Measurements from ENCODE around the gene TRIM33. TPM values are rescaled to one million over a fixed set of nuclear protein-coding genes. Genes with fewer than 3 reads are reported as not detected.
"Not testable (repeated sequence)": the region's sequence is repeated elsewhere in the genome, so short reads cannot be mapped to it uniquely, and the experiment has no call there.

TRIM33 gene
- total RNA-seq, 6 experiments from 2014 or later: 13.9 to 18.0 (median 15.0) TPM

DNA sequence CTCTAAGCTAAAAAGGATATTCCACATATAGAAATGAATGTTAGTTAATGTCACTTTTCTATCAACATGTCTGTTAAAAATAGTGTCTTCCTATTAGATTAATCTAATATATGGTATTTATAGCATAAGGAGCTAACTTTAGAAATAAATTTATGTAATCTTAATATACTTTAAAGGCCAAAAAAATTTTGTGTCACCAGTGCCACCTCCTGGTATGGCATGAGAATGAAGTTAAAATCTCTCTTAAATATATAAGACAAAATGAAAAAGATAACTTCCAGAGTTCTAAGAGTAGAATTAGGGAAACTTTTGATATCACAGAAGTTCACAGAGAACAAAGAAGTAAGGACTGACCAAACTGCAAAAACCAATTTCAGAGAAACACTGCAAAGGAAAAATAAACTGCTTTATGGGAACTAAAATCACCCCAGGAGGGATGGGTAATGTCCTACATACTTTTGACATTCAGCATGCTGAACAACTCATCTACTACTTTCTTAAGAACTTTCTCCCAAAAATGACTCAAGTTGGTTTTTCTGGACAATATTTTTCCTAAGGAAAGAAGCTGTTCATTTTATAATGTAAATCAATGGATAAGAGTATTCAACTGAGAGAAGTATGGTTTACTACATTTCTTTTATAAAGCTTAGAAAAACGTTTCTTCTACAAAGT, 82.8 kb downstream of the TRIM33 start:
- Histone ChIP-seq H3K27ac (no peak overlapping the region), H3K4me3 (no peak overlapping the region), H3K9me3 (no peaks in the 10 kb centered on the region), H3K4me1 (no peaks in the 10 kb centered on the region), H3K36me3 (peaks cover 0 to 42% (median 6%) of the 10 kb centered on the region in 4 donors), H3K27me3 (no peaks in the 10 kb centered on the region)
- DNase-seq (no peak), ATAC-seq (peak in 3 of 4 donors; percentile 48 to 56 (median 53))
- intact Hi-C loops (cut with DNase I): no loop called here
- whole genome bisulfite sequencing (ENCODE audit: insufficient coverage, low coverage, low lambda C conversion rate, missing lambda C conversion rate): 28% methylated on average over 1 of the region's 1 CpG
- no peak for TF ChIP-seq POLR2A (IDR thresholded peaks at IDR 0.05)
- TF ChIP-seq, protein P1, sequence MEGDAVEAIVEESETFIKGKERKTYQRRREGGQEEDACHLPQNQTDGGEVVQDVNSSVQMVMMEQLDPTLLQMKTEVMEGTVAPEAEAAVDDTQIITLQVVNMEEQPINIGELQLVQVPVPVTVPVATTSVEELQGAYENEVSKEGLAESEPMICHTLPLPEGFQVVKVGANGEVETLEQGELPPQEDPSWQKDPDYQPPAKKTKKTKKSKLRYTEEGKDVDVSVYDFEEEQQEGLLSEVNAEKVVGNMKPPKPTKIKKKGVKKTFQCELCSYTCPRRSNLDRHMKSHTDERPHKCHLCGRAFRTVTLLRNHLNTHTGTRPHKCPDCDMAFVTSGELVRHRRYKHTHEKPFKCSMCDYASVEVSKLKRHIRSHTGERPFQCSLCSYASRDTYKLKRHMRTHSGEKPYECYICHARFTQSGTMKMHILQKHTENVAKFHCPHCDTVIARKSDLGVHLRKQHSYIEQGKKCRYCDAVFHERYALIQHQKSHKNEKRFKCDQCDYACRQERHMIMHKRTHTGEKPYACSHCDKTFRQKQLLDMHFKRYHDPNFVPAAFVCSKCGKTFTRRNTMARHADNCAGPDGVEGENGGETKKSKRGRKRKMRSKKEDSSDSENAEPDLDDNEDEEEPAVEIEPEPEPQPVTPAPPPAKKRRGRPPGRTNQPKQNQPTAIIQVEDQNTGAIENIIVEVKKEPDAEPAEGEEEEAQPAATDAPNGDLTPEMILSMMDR (IDR thresholded peaks at IDR 0.05): peak; percentile 33 to 51 (median 50)

DNA sequence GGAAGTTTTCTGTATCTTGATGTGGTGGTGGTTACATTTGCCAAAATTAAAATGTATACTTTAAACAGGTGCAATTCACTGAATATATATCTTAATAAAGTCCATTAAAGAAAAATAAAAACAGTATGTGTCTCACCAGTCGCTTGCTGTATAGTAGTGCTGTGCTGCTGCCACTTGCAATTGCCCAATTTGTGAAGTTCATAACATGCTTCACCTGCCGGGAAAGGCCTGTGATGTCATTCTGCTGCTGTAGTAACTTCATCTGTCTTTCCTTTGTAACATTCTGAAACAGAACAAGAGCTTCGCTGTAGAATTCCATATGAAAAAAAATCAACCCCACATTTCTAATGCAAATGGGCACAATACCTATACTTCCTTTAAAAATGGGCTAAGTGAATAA, 83.4 kb downstream of the TRIM33 start:
- DNase-seq (peak in 1 of 3 donors; percentile 25), ATAC-seq (peak in 2 of 4 donors; percentile 58 to 89)
- Histone ChIP-seq H3K36me3 (peaks cover 0 to 42% (median 6%) of the 10 kb centered on the region in 4 donors), H3K4me1 (no peaks in the 10 kb centered on the region), H3K9me3 (no peaks in the 10 kb centered on the region), H3K27ac (no peak overlapping the region), H3K4me3 (no peak overlapping the region), H3K27me3 (no peaks in the 10 kb centered on the region)
- TF ChIP-seq POLR2A (IDR thresholded peaks at IDR 0.05): no peak
- TF ChIP-seq, protein P1 (IDR thresholded peaks at IDR 0.05): no peak
- 63% methylated on average over 3 of the region's 3 CpGs for WGBS (ENCODE audit: insufficient coverage, low coverage, low lambda C conversion rate, missing lambda C conversion rate)
- intact Hi-C loops (cut with DNase I): no loop called here

DNA sequence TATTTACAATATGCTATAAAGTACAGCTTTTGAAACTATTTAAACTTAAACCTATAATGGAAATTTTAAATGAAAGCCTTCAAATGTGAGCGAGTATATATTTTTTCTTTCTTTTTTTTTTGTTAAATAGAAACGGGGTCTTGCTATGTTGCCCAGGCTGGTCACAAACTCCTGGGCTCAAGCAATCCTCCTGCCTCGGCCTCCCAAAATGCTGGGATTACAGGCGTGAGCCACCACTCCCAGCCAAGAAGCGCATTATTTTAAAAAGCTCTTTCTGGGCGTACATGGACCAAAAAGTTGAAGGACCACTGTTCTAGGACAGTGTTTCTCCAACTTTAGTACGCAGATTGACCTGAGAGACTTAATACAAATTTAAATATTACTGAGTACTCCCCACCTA, 87.5 kb downstream of the TRIM33 start:
- intact Hi-C loops (cut with DNase I): no loop called here
- WGBS (ENCODE audit: insufficient coverage, low coverage, low lambda C conversion rate, missing lambda C conversion rate): 94% methylated on average over 7 of the region's 7 CpGs
- Histone ChIP-seq H3K27ac (no peak overlapping the region), H3K4me1 (no peaks in the 10 kb centered on the region), H3K27me3 (no peaks in the 10 kb centered on the region), H3K4me3 (no peak overlapping the region), H3K36me3 (peaks cover 0 to 64% (median 13%) of the 10 kb centered on the region in 4 donors), H3K9me3 (no peaks in the 10 kb centered on the region)
- ATAC-seq: no peak
- no peak for DNase-seq
- no peak for TF ChIP-seq POLR2A (IDR thresholded peaks at IDR 0.05)
- TF ChIP-seq, protein P1 (IDR thresholded peaks at IDR 0.05): no peak

DNA sequence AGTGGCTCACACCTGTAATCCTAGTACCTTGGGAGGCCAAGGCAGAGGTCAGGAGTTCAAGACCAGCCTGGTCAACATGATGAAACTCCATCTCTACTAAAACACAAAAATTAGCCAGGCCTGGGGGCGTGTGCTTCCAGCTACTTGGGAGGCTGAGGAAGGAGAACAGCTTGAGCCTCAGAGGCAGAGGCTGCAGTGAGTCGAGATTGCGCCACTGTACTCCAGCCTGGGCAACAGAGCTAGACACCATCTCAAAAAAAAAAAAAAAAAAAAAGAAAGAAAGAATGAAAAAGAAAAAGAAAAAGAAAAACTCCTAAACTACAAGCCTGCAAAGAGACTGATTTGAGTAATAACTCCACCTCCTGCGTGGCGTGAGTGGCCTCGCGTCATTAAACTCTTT, 92.1 kb downstream of the TRIM33 start:
- not testable (repeated sequence) for H3K27ac ChIP-seq, ATAC-seq, DNase-seq, H3K27me3 ChIP-seq, H3K4me3 ChIP-seq, H3K9me3 ChIP-seq, H3K4me1 ChIP-seq
- intact Hi-C loops (cut with DNase I): loop anchor here in 1 of 2 donors (10.0 kb wide), 1 partner anchor 74 kb away; no protein-coding TSS in a partner anchor
- H3K36me3 ChIP-seq: peaks cover 0 to 38% (median 6%) of the 10 kb centered on the region in 4 donors
- 94% methylated on average over 4 of the region's 7 CpGs for WGBS (ENCODE audit: insufficient coverage, low coverage, low lambda C conversion rate, missing lambda C conversion rate)

DNA sequence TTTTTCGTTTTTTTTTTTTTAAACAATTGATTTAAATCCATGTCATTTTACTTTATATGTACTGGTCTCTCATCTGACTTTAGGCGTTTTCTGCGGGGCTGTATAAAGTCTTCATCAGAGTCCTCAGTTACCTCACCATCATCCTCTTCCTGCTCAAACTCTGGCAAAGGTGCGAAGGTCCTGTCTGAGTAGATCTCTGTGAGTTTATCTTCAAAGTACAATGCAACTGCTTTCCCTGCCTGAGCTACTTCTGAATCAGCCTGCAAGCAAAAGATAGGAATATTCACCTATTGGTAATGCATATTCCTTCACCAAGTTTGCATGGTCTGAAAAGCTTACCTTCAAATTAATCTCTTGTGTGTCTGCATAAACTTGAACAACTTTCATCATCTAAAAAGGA, 113.4 kb downstream of the TRIM33 start:
- no peak for TF ChIP-seq POLR2A (IDR thresholded peaks at IDR 0.05)
- TF ChIP-seq, protein P1 (IDR thresholded peaks at IDR 0.05): no peak
- no peak overlapping the region for H3K27ac ChIP-seq
- H3K9me3 ChIP-seq: no peaks in the 10 kb centered on the region
- intact Hi-C loops (cut with DNase I): no loop called here
- no peaks in the 10 kb centered on the region for H3K4me1 ChIP-seq
- H3K4me3 ChIP-seq: no peak overlapping the region
- no peaks in the 10 kb centered on the region for H3K27me3 ChIP-seq
- ATAC-seq (no peak), DNase-seq (no peak)
- H3K36me3 ChIP-seq: peaks cover 0 to 22% (median 11%) of the 10 kb centered on the region in 4 donors
- WGBS (ENCODE audit: insufficient coverage, low coverage, low lambda C conversion rate, missing lambda C conversion rate): 88% methylated on average over 3 of the region's 4 CpGs
